Stimulated activated CD8-positive, alpha-beta memory T cell treated with anti-CD3 and anti-CD28 coated beads, Interleukin-2, amount 100 ng/mL, for 1 hour (primary cell): ENCODE results near the gene DSTYK.
A peak's percentile ranks its signal among the peaks of the same experiment; 100 is the strongest.

ENCODE experiments used
- DNase-seq, 2 donors: peaks; one replicate each; pipeline ENCODE4 v3.0.0-alpha.2; 2020; ENCODE audit warnings: low read depth in 2 of 2

Gene DSTYK

DNA sequence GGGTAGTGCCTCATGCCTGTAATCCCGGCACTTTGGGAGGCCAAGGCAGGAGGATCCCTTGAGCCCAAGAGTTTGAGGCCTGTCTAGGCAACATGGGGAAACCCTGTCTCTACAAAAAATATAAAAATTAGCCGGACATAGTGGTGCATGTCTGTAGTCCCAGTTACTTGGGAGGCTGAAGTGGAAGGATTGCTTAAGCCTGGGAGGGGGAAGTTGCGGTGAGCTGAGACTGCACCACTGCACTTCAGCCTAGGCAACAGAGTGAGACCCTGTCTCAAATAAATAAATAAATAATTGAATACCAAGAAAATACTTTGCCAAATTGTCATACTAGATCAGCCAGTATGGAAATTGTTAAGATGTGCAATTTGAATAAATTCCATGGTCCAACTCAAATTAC, 83.9 kb downstream of the DSTYK start:
- DNase-seq, result no peak

DNA sequence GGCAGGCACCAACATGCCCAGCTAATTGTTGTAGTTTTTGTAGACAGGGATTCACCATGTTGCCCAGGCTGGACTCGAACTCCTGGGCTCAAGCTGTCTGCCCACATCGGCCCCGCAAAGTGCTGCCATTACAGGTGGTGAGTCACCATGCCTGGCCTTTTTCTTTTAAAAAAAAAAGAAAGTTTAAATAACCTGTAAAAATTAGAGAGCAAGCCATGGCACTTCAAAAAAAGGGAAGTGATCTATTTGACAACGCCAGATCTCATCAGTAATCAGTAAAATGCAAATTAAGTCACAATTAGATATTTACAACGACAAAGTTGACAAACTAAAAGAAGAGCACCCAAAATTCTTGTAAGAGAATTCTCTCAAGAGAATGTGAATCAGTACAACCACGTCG, 86.8 kb downstream of the DSTYK start:
- DNase-seq, result no peak

DNA sequence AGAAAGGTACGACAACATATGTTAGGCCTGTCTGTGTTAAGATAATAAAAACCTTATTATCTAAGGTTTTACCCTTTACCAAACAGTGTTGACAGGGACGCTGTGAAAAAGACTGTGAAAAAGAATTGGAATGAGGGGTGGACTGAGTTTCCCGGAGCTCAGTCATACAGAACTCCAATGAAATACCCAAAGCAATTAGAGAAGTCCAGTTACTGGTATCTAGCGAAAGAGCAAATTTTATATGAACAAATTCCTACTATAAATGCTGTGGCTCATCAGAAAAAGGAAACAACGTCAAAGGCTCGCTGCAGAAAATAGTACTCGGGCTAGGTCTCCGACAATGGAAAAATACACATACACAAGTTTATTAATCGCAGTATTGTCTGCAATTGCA, 89.0 kb downstream of the DSTYK start:
- no peak for DNase-seq

DNA sequence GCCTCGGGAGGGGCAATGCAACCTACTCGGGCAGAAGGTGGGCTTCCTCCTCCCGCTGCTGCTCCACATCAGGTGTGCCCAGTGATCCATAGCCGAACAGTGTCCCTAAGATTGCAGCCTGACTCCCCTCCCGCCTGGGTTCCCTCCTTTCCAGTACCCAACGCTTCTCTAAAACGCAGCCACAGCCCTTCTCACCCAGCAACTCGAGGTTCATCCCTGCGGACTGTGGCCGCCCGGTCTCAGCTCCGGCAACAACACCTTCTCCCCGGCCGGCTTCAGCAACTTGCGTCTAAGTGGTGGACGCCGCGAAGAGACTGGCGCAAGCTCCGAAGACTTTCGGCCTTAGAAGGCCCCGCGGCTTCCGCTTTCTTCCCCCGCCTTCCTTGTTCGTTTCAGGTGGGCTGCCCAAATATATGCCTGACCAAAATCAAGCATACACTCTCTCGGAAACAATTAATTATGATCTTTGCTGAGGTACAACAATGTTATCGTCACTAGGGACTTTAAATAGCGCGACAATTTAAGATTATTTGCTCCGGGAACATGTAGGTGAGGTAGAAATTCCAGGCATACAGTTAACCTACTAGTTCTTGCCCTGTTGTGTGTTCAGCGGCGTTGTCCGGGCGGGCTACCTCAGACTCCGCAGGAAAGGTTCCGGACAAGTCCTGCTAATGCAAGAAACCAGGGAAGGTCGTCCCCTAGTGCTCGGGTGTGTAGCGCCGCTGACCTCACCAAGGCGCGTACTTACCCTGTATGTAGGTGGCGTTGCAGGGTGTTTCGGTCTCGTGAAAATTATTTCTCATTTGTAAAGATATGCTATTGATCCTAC, 89.6 kb downstream of the DSTYK start, which contains the start of gene RBBP5:
TSS of gene RBBP5 (minus strand) at position 319 of the 829 bp plus-strand sequence. CDS start at position 214, 105 bp downstream.
- peak; percentile 86 to 95 for DNase-seq

DNA sequence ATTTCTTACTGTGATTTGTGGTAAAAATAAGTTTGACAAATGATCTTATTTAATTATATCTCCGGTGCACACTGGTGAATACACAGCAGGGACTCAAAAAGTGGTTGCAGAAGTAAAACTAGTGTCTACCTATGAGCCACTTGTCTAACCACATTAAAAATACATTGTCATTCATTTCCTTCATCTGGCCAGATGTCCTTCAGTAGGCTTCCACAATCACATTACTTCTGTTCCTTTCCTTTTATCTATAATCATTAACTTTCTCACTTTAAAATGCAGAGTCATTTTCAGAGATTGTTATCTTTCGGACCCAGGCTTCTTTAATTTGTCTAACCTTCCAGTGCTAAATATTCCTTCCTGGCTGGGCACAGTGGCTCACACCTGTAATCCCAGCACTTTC, 92.8 kb downstream of the DSTYK start:
- DNase-seq, result no peak

DNA sequence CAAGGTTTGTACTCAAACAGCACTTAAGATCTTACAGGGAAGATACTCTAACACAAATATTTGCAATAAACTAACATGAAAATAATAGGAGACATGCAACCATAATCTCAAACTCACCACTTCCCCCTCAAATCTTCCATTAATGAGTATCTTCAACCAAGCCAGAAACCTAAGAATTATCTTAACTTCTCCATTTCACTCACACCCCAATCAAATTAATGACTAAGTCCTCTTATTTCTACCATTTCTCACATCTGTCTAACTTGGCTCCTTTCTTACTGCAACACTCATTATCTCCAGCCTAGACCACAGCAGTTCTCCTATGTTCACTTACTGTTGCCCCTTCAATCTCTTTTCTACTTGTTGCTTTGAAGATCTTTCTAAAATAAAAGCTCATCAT, 100.1 kb downstream of the DSTYK start:
- no peak for DNase-seq

DNA sequence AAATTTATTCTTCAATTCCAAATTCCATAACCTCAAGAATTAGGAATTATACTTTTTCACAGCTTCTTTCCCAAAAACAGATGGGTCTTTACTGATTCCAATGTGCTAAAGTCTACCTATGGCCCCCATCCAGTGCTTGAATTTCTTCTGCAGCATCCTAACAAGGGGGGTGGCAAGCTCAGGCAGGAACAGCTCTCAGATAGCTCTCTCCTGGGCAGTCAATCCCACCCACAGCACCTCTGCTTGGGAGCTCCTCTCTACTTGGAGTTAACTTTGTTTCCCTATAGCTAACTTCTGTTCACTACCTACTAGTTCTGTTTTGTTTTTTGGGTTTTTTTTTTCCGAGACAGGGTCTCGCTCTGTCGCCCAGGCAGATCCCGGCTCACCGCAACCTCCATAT, 101.8 kb downstream of the DSTYK start:
- no peak for DNase-seq

DNA sequence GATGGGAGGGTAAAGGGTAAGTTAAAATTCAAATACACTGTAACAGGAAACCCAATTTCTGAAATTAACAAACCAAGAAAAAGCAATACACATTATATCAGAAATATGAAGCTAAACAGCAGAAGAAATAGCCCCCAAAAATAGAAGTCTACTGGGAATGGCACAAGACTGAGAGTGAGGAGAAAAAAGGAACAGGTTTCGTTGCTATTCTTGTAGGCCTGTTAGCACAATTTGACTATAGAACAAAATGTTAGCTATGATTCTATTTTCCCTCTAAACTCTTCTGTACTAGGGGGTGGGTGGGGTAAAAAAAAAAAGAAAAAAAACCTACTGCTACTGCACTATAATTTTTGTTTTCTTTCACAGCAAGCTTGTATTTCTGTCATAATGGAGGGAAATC, 102.2 kb downstream of the DSTYK start:
- no peak for DNase-seq

DNA sequence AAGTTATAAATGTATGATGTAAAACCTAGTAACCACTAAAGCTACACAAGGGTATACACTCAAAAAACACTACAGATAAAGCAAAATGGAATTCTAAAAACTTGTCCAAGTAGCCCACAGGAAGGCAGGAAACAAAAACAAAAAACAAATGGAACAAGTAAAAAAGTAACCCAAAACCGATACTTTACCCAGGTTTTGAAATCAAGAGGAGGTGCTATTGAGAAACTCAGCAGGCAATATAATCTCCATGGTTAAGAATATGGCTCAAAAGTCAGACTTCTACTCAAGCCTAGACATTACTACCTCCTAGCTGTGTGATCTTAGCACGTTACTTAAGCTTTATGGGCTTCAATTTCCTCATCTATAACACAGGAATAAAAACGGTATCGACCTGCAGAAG, 103.0 kb downstream of the DSTYK start:
- no peak for DNase-seq

DNA sequence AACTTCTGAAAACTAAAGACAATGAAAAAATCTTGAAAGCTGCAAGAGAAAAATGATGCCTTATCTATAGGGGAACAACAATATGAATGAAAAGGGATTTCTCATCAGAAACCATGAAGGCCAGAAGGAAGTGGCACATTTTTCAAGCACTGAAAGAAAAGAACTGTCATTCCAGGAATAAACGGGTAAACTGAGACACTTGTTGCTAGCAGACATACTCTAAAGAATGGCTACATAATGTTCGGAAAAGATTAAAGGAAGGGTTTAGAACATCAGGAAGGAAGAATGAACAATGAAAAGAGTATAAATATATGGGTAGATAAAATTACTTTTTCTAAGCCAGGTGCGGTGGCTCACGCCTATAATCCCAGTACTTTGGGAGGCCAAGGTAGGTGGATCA, 104.2 kb downstream of the DSTYK start:
- no peak for DNase-seq

DNA sequence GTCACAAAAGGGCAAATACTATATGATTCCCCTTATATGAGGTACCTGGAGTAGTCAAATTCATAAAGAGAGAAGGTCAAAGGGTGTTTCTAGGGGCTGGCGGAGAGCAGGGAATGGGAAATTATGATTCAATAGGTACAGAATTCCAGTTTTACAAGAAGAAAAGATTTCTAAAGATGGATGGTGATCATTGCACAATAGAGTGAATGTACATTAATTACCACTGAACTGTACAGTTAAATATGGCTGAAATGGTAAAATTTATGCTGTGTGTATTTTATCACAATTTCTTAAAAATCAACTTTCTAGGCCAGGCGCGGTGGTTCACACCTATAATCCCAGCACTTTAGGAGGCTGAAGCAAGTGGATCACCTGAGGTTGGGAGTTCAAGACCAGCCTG, 109.1 kb downstream of the DSTYK start:
- DNase-seq, result no peak

DNA sequence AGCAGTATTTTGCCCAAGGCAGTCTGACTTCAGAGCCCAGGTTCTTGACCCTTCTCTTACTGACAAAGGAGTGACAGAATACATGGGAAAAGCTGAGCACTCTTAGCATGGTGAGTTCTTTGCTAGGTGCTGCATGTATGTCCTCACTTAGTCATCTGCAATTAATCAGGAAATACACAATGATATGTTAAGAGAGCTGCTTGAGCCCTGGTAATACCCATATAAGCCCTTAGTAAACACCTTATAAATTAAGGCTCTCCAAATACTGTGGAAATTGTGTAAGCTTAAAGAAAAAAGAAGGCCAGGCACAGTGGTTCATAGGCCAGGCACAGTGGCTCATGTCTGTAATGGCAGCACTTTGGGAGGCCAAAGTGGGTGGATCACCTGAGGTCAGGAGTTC, 113.3 kb downstream of the DSTYK start:
- DNase-seq, result no peak

DNA sequence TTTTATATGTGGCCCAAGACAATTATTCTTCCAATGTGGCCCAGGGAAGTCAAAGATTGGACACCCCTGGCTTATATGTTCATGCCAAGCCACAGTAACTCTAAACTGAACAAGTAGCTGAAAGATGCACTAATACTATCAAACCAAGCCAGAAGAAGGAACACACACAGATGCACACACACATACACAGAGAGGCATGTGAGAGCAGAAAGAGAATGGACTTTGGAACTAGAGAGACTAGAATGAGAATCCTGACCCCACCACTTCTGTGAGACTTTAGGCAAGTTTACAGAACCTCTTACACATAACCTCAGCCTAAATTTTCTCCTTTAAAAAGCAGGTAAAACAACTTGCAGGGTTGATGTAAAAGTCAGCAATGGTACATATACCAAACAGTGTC, 116.1 kb downstream of the DSTYK start:
- no peak for DNase-seq
